Skin of body (tissue), 2 donors: ENCODE data around the gene UST. TPM values are rescaled to one million over a fixed set of nuclear protein-coding genes. Genes with fewer than 3 reads are reported as not detected.
A peak's percentile ranks its signal among the peaks of the same experiment; 100 is the strongest.
"Not testable (repeated sequence)": the region's sequence is repeated elsewhere in the genome, so short reads cannot be mapped to it uniquely, and the experiment has no call there.

Experiments
- DNase-seq: peaks from one replicate; lab custom pipeline; 2025; lab: John Stamatoyannopoulos, UW
- total RNA-seq: library from RNA; depleted of rRNA; stranded (reverse); fragments of >200 nt; gene quantifications from one replicate; pipeline ENCODE4 v1.2.3, GENCODE V29; 2014

UST gene
- total RNA-seq, 1 donor from 2014 or later = 25.0 TPM

- no peak for DNase-seq
Measured at GRCh38 chr6:148836751-148837150, 89.9 kb downstream of the UST start.

- no peak for DNase-seq
Measured at GRCh38 chr6:148837941-148838340, 91.1 kb downstream of the UST start.

GRCh38 chr6:148839044-148839443 is 92.2 kb downstream of the UST start:
- no peak for DNase-seq

- DNase-seq = no peak
Measured at GRCh38 chr6:148840256-148840655, 93.4 kb downstream of the UST start.

- DNase-seq = no peak
Measured at GRCh38 chr6:148842296-148843019, 95.6 kb downstream of the UST start.

- DNase-seq = no peak
Measured at GRCh38 chr6:148845464-148845863, 98.6 kb downstream of the UST start.

GRCh38 chr6:148846778-148847761 is 100.2 kb downstream of the UST start:
- no peak for DNase-seq

GRCh38 chr6:148848915-148849314 is 102.1 kb downstream of the UST start:
- no peak for DNase-seq

- not testable (repeated sequence) for DNase-seq
Measured at GRCh38 chr6:148849449-148849848, 102.6 kb downstream of the UST start.

GRCh38 chr6:148850964-148851363 is 104.1 kb downstream of the UST start:
- no peak for DNase-seq

GRCh38 chr6:148851683-148852556 is 105.1 kb downstream of the UST start:
- no peak for DNase-seq

- no peak for DNase-seq
Measured at GRCh38 chr6:148852688-148853087, 105.9 kb downstream of the UST start.

- not testable (repeated sequence) for DNase-seq
Measured at GRCh38 chr6:148853113-148853512, 106.3 kb downstream of the UST start.

- DNase-seq = no peak
Measured at GRCh38 chr6:148854096-148854495, 107.3 kb downstream of the UST start.

- DNase-seq = no peak
Measured at GRCh38 chr6:148854992-148855391, 108.2 kb downstream of the UST start.

- no peak for DNase-seq
Measured at GRCh38 chr6:148855744-148856143, 108.9 kb downstream of the UST start.

GRCh38 chr6:148857798-148858390 is 111.1 kb downstream of the UST start:
- DNase-seq = peak; percentile 10

GRCh38 chr6:148864132-148864531 is 117.3 kb downstream of the UST start:
- DNase-seq = not testable (repeated sequence)

- no peak for DNase-seq
Measured at GRCh38 chr6:148864941-148865340, 118.1 kb downstream of the UST start.

- DNase-seq = no peak
Measured at GRCh38 chr6:148866657-148867268, 119.9 kb downstream of the UST start.

GRCh38 chr6:148867862-148868261 is 121.0 kb downstream of the UST start:
- DNase-seq = no peak
